Keratinocyte (primary cell): ENCODE data around the gene AP4M1.

Experiments
- CTCF ChIP-seq, 3 experiments: IDR thresholded peaks in 1 of 3; conservative IDR thresholded peaks in 1 of 3; optimal IDR thresholded peaks in 1 of 3; 2 replicates in 2 of 3; 3 replicates in 1 of 3; pipeline versions ENCODE3 to v1.5.1; 2011; ENCODE audit warnings: low read length in 3 of 3, mild to moderate bottlenecking in 3 of 3, moderate library complexity in 2 of 3, control low read depth in 1 of 3, inconsistent platforms in 1 of 3; ENCODE audit not compliant: insufficient read depth in 2 of 3; ENCODE audit errors: extremely low read depth in 1 of 3
- EZH2 ChIP-seq: IDR thresholded peaks from one replicate; pipeline ENCODE4 v1.6.1; 2012; ENCODE audit warnings: inconsistent platforms, mild to moderate bottlenecking, low read length, moderate library complexity

DNA sequence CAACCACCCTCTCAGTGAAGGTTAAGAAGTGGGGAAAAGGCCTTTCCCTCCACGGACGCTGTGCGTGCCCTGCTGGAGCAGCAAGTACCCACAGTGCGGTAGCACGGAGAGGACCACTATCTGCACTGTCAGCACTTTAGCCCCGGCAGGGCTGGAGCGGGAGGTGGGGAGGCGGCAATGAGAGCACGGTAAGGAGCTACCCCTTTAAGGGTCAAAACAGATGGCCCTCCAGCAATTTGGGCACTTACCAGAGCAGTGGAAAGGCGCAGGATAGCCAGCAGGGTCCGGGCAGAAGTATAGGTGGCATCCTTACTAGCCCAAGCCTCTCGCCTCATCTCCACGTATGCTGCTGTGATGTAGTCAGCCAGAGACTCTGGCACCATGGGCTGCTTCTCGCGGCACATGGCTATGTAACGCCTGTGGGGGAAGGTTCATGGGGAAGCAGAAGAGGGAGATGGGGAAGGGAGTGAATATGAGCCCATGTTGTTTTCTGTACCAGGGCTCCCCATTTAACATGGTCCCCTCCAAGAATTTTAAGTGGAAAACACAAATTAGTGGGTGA, 7.4 kb upstream of the AP4M1 start:
- TF ChIP-seq CTCF (optimal IDR thresholded peaks at IDR 0.05 in 1 of 3, IDR thresholded peaks at IDR 0.05 in 1 of 3, conservative IDR thresholded peaks at IDR 0.05 in 1 of 3; ENCODE audit: extremely low read depth in 1 of 3, insufficient read depth in 2 of 3, low read length in 3 of 3) (no peak), EZH2 (no peak)
